ENCODE results near the gene TMCO6. TPM values are rescaled to one million over a fixed set of nuclear protein-coding genes. Genes with fewer than 3 reads are reported as not detected.

Gene TMCO6
- total and polyA plus RNA-seq, 2 of the 8 experiments (the other 6 are each of a cell fraction or from before 2014, with no cell fraction given): 29.0 to 40.9 TPM

- Histone ChIP-seq H3K4me2 (ENCODE audit: insufficient read depth in 1 of 2, low read depth in 2 of 2, low read length in 2 of 2) (no peak overlapping the region), H3K4me3 (ENCODE audit: extremely low read depth in 1 of 4, insufficient read depth in 2 of 4, low read depth in 3 of 4, low read length in 4 of 4) (no peak overlapping the region), H3K27me3 (replicated peaks in 1 of 4; ENCODE audit: control insufficient read depth in 3 of 4, extremely low read depth in 1 of 4, insufficient read depth in 3 of 4, low read length in 3 of 4) (no peaks in the 10 kb centered on the region)
- no peak for TF ChIP-seq NANOG (IDR thresholded peaks at IDR 0.05; ENCODE audit: insufficient read depth, low read depth, low read length, poor library complexity, severe bottlenecking)
- no peak for TF ChIP-seq TCF12 (IDR thresholded peaks at IDR 0.05; ENCODE audit: low read depth, low read length)
- TF ChIP-seq E2F6 (IDR thresholded peaks at IDR 0.05): no peak
- no peak for TF ChIP-seq CBX5 (IDR thresholded peaks at IDR 0.05; ENCODE audit: low read depth, low read length)
- TF ChIP-seq POU5F1 (IDR thresholded peaks at IDR 0.05; ENCODE audit: low read depth, low read length): no peak
- no peak for TF ChIP-seq EZH2 (IDR thresholded peaks at IDR 0.05; ENCODE audit: low read depth, low read length, severe bottlenecking)
- TF ChIP-seq RNF2 (IDR thresholded peaks at IDR 0.05; ENCODE audit: borderline replicate concordance, low read depth, low read length, missing control alignments, poor library complexity, severe bottlenecking): no peak
- no peak for TF ChIP-seq RAD21 (IDR thresholded peaks at IDR 0.05 in 1 of 2, conservative IDR thresholded peaks at IDR 0.05 in 1 of 2; ENCODE audit: low read depth in 2 of 2, low read length in 2 of 2)
- TF ChIP-seq FOSL1 (IDR thresholded peaks at IDR 0.05; ENCODE audit: insufficient read depth, low read depth, low read length): no peak
- no peak for TF ChIP-seq GTF2F1 (IDR thresholded peaks at IDR 0.05; ENCODE audit: borderline replicate concordance, low read depth, low read length)
- TF ChIP-seq RXRA (IDR thresholded peaks at IDR 0.05; ENCODE audit: insufficient read depth, low read depth, low read length): no peak
- TF ChIP-seq KDM5A (IDR thresholded peaks at IDR 0.05; ENCODE audit: low read length): no peak
These were observed 5.8 kb upstream of the TMCO6 start for GRCh38 chr5:140633501-140633900.

More at GRCh38 chr5:140633501-140633900, 5.8 kb upstream of the TMCO6 start:
- H3K23me2 ChIP-seq (ENCODE audit: low read depth, low read length): no peaks in the 10 kb centered on the region
- no peak overlapping the region for H4K91ac ChIP-seq (replicated peaks; ENCODE audit: insufficient read length, low read length)
- no peaks in the 10 kb centered on the region for H3K79me1 ChIP-seq (ENCODE audit: low read depth, low read length)
- peaks cover 0 to 2% (median 0%) of the 10 kb centered on the region in 4 experiments; a peak in 1 of 7 replicates for H3K4me1 ChIP-seq (replicated peaks in 1 of 4; ENCODE audit: control insufficient read depth in 3 of 4, insufficient read depth in 4 of 4, low read length in 3 of 4)
- ChIA-PET POLR2A (ENCODE audit: partially characterized antibody) (interaction anchor here (1.1 kb wide), 1 partner anchor 11 kb away, joined by 3 read pairs; no protein-coding TSS in a partner anchor), CTCF (ENCODE audit: partially characterized antibody) (interaction anchor here (1.0 kb wide), 1 partner anchor 261 kb away, joined by 3 read pairs; no protein-coding TSS in a partner anchor)
- FAIRE-seq (no peak), DNase-seq (ENCODE audit: low read depth in 1 of 2, low spot score in 2 of 2) (no peak)
- H3K9me3 ChIP-seq (ENCODE audit: insufficient read depth in 2 of 2, low read depth in 1 of 2, low read length in 1 of 2): peaks cover 14 to 20% of the 10 kb centered on the region in 2 experiments; a peak in 3 of 4 replicates
- no peak overlapping the region for H4K8ac ChIP-seq (ENCODE audit: extremely low read depth, insufficient read depth, low read length)
- no peak overlapping the region for H2BK5ac ChIP-seq (ENCODE audit: low read depth, low read length)
- H2AFZ ChIP-seq (ENCODE audit: low read length): no peak overlapping the region
- H2BK15ac ChIP-seq (ENCODE audit: low read length): no peak overlapping the region
- H2AK5ac ChIP-seq (ENCODE audit: low read depth, low read length): no peak overlapping the region
- H3K79me2 ChIP-seq (ENCODE audit: control insufficient read depth in 1 of 2, insufficient read depth in 2 of 2, low read length in 2 of 2): no peaks in the 10 kb centered on the region
- no peak overlapping the region for H2BK12ac ChIP-seq (ENCODE audit: low read depth, low read length)
- no peak overlapping the region for H3K56ac ChIP-seq (replicated peaks; ENCODE audit: insufficient read length, low read depth, low read length)
- H4K5ac ChIP-seq (ENCODE audit: insufficient read length, low read depth, low read length): no peak overlapping the region
- no peaks in the 10 kb centered on the region for H4K20me1 ChIP-seq (replicated peaks in 1 of 2; ENCODE audit: control insufficient read depth in 1 of 2, insufficient read depth in 2 of 2, low read length in 2 of 2)
- H3K36me3 ChIP-seq (ENCODE audit: control insufficient read depth in 2 of 4, insufficient read depth in 4 of 4, low read length in 3 of 4): no peaks in the 10 kb centered on the region
- H2BK20ac ChIP-seq (ENCODE audit: low read length): no peak overlapping the region
- 100% methylated on average over 1 of the region's 2 CpGs; no CpG with 5 or more reads in 1 of the 2 experiments for WGBS, 2 experiments (ENCODE audit: extremely low coverage in 1 of 2, insufficient coverage in 1 of 2, insufficient read length in 1 of 2, insufficient replicate concordance in 2 of 2, low coverage in 1 of 2, low lambda C conversion rate in 2 of 2, missing lambda C conversion rate in 1 of 2)
- H3K23ac ChIP-seq (ENCODE audit: insufficient read length): no peak overlapping the region
- H3K27ac ChIP-seq (ENCODE audit: low read depth, low read length): no peak overlapping the region
- no peak overlapping the region for H3K9ac ChIP-seq (replicated peaks in 1 of 4; ENCODE audit: extremely low read depth in 1 of 4, low read depth in 3 of 4, low read length in 3 of 4)
- no peak overlapping the region for H3K14ac ChIP-seq (ENCODE audit: insufficient read length)
- no peak overlapping the region for H2BK120ac ChIP-seq (replicated peaks; ENCODE audit: low read depth, low read length)
- no peak overlapping the region for H3K4ac ChIP-seq (replicated peaks; ENCODE audit: insufficient read length, low read depth, low read length)
- no peak overlapping the region for H3K18ac ChIP-seq (ENCODE audit: extremely low read depth, low read length)

All from H1 (cell line).